Activated CD8-positive, alpha-beta memory T cell treated with anti-CD3 and anti-CD28 coated beads for 36 hours (primary cell): ENCODE results near the gene ANKRD49. TPM values are rescaled to one million over a fixed set of nuclear protein-coding genes. Genes with fewer than 3 reads are reported as not detected.

Source experiments
- CTCF ChIA-PET: fragments of 350-600 bp; sonication (Branson Sonifier 250); formaldehyde crosslinking; loops from one replicate; lab custom pipeline; 2021; ENCODE audit warnings: antibody characterized with exemption; lab: Charles Lee
- POLR2A ChIA-PET: fragments of 350-600 bp; sonication (Branson Sonifier 250); formaldehyde crosslinking; loops from one replicate; lab custom pipeline; 2021; ENCODE audit warnings: antibody characterized with exemption; lab: Charles Lee
- total RNA-seq, 2 experiments: library from RNA; stranded (reverse); gene quantifications; one replicate each; pipeline ENCODE4 v1.2.3, GENCODE V29; 2021

ANKRD49 gene
- total RNA-seq, 2 experiments from 2014 or later = 16.5 to 18.3 TPM

- ChIA-PET CTCF (no interaction called here), POLR2A (no interaction called here)
Measured at GRCh38 chr11:94533696-94534630, 40.2 kb downstream of the ANKRD49 start.

GRCh38 chr11:94536386-94536785, 42.6 kb downstream of the ANKRD49 start:
- POLR2A ChIA-PET = no interaction called here
- CTCF ChIA-PET = no interaction called here

GRCh38 chr11:94537031-94537600, 43.3 kb downstream of the ANKRD49 start:
- POLR2A ChIA-PET = no interaction called here
- CTCF ChIA-PET = no interaction called here

- CTCF ChIA-PET = no interaction called here
- POLR2A ChIA-PET = no interaction called here
Measured at GRCh38 chr11:94539420-94539819, 45.6 kb downstream of the ANKRD49 start.

DNA sequence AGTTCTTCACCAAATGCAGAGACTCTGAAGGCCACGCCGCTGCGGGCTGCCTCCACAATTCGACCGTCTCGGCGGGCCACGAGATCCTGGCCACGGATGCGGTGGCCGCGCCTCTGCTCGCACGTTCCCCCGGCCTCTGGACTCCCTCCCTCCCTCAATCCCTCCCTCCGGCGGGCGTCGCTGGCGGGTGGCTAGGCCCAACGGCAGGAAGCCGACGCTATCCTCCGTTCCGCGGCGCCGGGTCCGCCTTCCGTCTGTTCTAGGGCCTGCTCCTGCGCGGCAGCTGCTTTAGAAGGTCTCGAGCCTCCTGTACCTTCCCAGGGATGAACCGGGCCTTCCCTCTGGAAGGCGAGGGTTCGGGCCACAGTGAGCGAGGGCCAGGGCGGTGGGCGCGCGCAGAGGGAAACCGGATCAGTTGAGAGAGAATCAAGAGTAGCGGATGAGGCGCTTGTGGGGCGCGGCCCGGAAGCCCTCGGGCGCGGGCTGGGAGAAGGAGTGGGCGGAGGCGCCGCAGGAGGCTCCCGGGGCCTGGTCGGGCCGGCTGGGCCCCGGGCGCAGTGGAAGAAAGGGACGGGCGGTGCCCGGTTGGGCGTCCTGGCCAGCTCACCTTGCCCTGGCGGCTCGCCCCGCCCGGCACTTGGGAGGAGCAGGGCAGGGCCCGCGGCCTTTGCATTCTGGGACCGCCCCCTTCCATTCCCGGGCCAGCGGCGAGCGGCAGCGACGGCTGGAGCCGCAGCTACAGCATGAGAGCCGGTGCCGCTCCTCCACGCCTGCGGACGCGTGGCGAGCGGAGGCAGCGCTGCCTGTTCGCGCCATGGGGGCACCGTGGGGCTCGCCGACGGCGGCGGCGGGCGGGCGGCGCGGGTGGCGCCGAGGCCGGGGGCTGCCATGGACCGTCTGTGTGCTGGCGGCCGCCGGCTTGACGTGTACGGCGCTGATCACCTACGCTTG, 50.2 kb downstream of the ANKRD49 start, which contains the start of gene FUT4:
Gene FUT4 (plus strand): TSS at position 227 of the 951 bp plus-strand sequence. CDS start 213 bp downstream, at position 440.
- ChIA-PET CTCF (no interaction called here), POLR2A (interaction anchor here (0.5 to 1.3 kb wide), 3 partner anchors 90 to 803 kb away, joined by 3 to 5 read pairs (median 5); partner anchors contain the start of genes C11orf54, CWC15, KDM4D and TAF1D)

- POLR2A ChIA-PET = interaction anchor here (0.8 to 1.3 kb wide), 2 partner anchors 429 to 804 kb away, joined by 3 to 5 read pairs; partner anchors contain the start of genes C11orf54, CWC15, KDM4D and TAF1D
- CTCF ChIA-PET = no interaction called here
Measured at GRCh38 chr11:94544646-94545263, 51.0 kb downstream of the ANKRD49 start.

- POLR2A ChIA-PET = no interaction called here
- CTCF ChIA-PET = no interaction called here
Measured at GRCh38 chr11:94545264-94546161, 51.7 kb downstream of the ANKRD49 start.

DNA sequence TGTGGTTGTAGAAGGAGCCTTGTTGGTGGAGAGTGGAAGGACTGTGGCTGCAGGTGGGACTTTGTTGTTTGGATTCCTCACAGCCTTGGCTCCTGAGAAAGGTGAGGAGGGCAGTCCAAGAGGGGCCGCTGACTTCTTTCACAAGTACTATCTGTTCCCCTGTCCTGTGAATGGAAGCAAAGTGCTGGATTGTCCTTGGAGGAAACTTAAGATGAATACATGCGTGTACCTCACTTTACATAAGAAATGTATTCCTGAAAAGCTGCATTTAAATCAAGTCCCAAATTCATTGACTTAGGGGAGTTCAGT, 52.3 kb downstream of the ANKRD49 start:
- ChIA-PET CTCF (no interaction called here), POLR2A (no interaction called here)

- CTCF ChIA-PET = no interaction called here
- POLR2A ChIA-PET = no interaction called here
Measured at GRCh38 chr11:94546886-94547285, 53.1 kb downstream of the ANKRD49 start.

DNA sequence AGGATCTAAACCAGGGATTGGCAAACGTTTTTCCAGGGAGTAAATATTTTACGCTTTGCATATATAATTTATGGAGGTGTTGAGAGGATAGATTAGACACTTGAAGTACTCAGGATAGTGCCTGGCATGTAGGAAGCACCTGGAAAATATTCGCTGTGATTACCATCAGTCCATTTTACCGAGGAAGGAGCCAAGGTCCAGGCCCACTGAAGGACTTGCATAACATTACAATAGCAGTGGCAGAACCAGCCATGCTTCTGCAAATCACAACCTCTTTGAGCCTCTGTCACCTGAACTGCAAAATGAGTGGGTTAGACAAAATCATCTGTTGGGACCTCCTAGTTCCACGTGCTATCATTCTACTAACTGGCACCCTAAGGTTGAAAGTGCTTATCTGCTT, 55.4 kb downstream of the ANKRD49 start:
- ChIA-PET POLR2A (no interaction called here), CTCF (no interaction called here)

Other genes with a start within 250 kb of the ANKRD49 start
- not detected for gene IZUMO1R, start 189.4 kb upstream of the ANKRD49 start, total RNA-seq
- under 1 TPM; 0.13 to 0.19 TPM for gene GPR83, start 92.6 kb upstream of the ANKRD49 start, total RNA-seq
- gene MRE11, start 140 bp upstream of the ANKRD49 start, total RNA-seq = 10 to 100 TPM; 45.2 to 46.1 TPM
- not detected for gene C11orf97, start 18.5 kb downstream of the ANKRD49 start, total RNA-seq
- 1 to 10 TPM; 6.9 to 7.0 TPM for gene FUT4, start 49.9 kb downstream of the ANKRD49 start, total RNA-seq
- gene PIWIL4, start 73.4 kb downstream of the ANKRD49 start, total RNA-seq = under 1 TPM; 0.23 to 0.36 TPM